BJ (cell line): ENCODE measurements around the gene PCSK1N. TPM values are rescaled to one million over a fixed set of nuclear protein-coding genes. Genes with fewer than 3 reads are reported as not detected.

ENCODE experiments used
- CTCF ChIA-PET: fragments of 350-600 bp; formaldehyde crosslinking; extraction: SDS; loops from one replicate; lab custom pipeline; 2021; ENCODE audit warnings: antibody characterized with exemption, inconsistent platforms; lab: Yijun Ruan, JAX
- POLR2A ChIA-PET: fragments of 300-600 bp; sonication (Branson Sonifier 250); formaldehyde crosslinking; extraction: SDS; loops from one replicate; lab custom pipeline; 2021; ENCODE audit warnings: antibody characterized with exemption; lab: Charles Lee
- DNase-seq: peaks from one replicate; pipeline ENCODE4 v3.0.0-alpha.2; 2011; ENCODE audit warnings: low read depth
- H3K27me3 ChIP-seq: 2 replicates; pipeline ENCODE4 v1.6.0; 2011; ENCODE audit warnings: low read length; ENCODE audit not compliant: control insufficient read depth, insufficient read depth
- H3K36me3 ChIP-seq: 2 replicates; pipeline ENCODE4 v1.5.1; 2011; ENCODE audit warnings: low read length; ENCODE audit not compliant: control insufficient read depth, insufficient read depth
- H3K4me3 ChIP-seq: 2 replicates; pipeline ENCODE4 v1.5.1; 2011; ENCODE audit warnings: low read depth, mild to moderate bottlenecking, control low read depth, low read length
- CTCF ChIP-seq: IDR thresholded peaks from 2 replicates; pipeline ENCODE4 v1.5.1; 2011; ENCODE audit warnings: low read depth, mild to moderate bottlenecking, control low read depth, inconsistent platforms, low read length, moderate library complexity; ENCODE audit not compliant: insufficient read depth
- polyA plus RNA-seq: library from polyadenylated mRNA; depleted of rRNA; stranded (reverse); fragments of >200 nt; gene quantifications from 2 replicates; pipeline ENCODE4 v1.2.3, GENCODE V29; 2011

The PCSK1N gene
- polyA plus RNA-seq, 1 experiment: not detected

- H3K36me3 ChIP-seq: no peaks in the 10 kb centered on the region
- TF ChIP-seq CTCF: no peak
- H3K4me3 ChIP-seq: no peak overlapping the region
- H3K27me3 ChIP-seq: no peaks in the 10 kb centered on the region
- POLR2A ChIA-PET: no interaction called here
- CTCF ChIA-PET: interaction anchor here (0.6 kb wide), 1 partner anchor 247 kb away, joined by 3 read pairs; no protein-coding TSS in a partner anchor
- no peak for DNase-seq
Observed at GRCh38 chrX:48852857-48853256, 17.4 kb upstream of the PCSK1N start.

- DNase-seq: no peak
- no peaks in the 10 kb centered on the region for H3K27me3 ChIP-seq
- H3K36me3 ChIP-seq: no peaks in the 10 kb centered on the region
- H3K4me3 ChIP-seq: no peak overlapping the region
- CTCF ChIA-PET: no interaction called here
- POLR2A ChIA-PET: no interaction called here
- no peak for TF ChIP-seq CTCF
Observed at GRCh38 chrX:48848847-48849246, 13.4 kb upstream of the PCSK1N start.

GRCh38 chrX:48839686-48840085 lies 4.3 kb upstream of the PCSK1N start:
- ChIA-PET POLR2A (no interaction called here), CTCF (no interaction called here)
- no peak for TF ChIP-seq CTCF
- H3K27me3 ChIP-seq: peaks cover 4% of the 10 kb centered on the region
- no peak overlapping the region for H3K4me3 ChIP-seq
- no peaks in the 10 kb centered on the region for H3K36me3 ChIP-seq
- DNase-seq: no peak

GRCh38 chrX:48834383-48834709 lies 1.1 kb downstream of the PCSK1N start:
- ChIA-PET POLR2A (no interaction called here), CTCF (interaction anchor here (0.8 kb wide), 1 partner anchor 70 kb away, joined by 3 read pairs; no protein-coding TSS in a partner anchor)
- DNase-seq: no peak
- TF ChIP-seq CTCF: no peak
- Histone ChIP-seq H3K27me3 (peaks cover 8% of the 10 kb centered on the region), H3K4me3 (no peak overlapping the region), H3K36me3 (no peaks in the 10 kb centered on the region)

GRCh38 chrX:48833542-48834138 lies 1.8 kb downstream of the PCSK1N start:
- DNase-seq: no peak
- Histone ChIP-seq H3K4me3 (no peak overlapping the region), H3K36me3 (no peaks in the 10 kb centered on the region), H3K27me3 (peaks cover 8% of the 10 kb centered on the region)
- POLR2A ChIA-PET: no interaction called here
- CTCF ChIA-PET: interaction anchor here (0.8 kb wide), 1 partner anchor 70 kb away, joined by 3 read pairs; no protein-coding TSS in a partner anchor
- no peak for TF ChIP-seq CTCF
